ENCODE data around the gene HNRNPH1.

- TF ChIP-seq CTCF (conservative IDR thresholded peaks at IDR 0.05 in 1 of 2, IDR thresholded peaks at IDR 0.05 in 1 of 2; ENCODE audit: extremely low read depth in 1 of 2, insufficient read depth in 1 of 2, low read depth in 1 of 2, low read length in 2 of 2) (no peak), EZH2 (IDR thresholded peaks at IDR 0.05; ENCODE audit: borderline replicate concordance, low read length) (no peak)
These were observed 16.1 kb downstream of the HNRNPH1 start for GRCh38 chr5:179607160-179607931.
